Right ventricle myocardium inferior (tissue), 1 donor: ENCODE data around the gene CPNE9. TPM values are rescaled to one million over a fixed set of nuclear protein-coding genes. Genes with fewer than 3 reads are reported as not detected.
"Not testable (repeated sequence)": the region's sequence is repeated elsewhere in the genome, so short reads cannot be mapped to it uniquely, and the experiment has no call there.

Experiments
- ATAC-seq: fragments of 200-7000 bp; cut with Tn5 transposase; one replicate; pipeline ENCODE4 v1.9.1; 2020; ENCODE audit warnings: mild to moderate bottlenecking, moderate library complexity
- DNase-seq: peaks from one replicate; pipeline ENCODE4 v3.0.0; 2021; ENCODE audit errors: missing footprints
- intact Hi-C: fragments of 100-400 bp; cut with DNase I; formaldehyde crosslinking; loops from one replicate; pipeline ENCODE4 v1.11.0; 2022
- total RNA-seq: library from RNA; stranded (reverse); fragmentation: NEBNext Ultra II Directional; extraction: Animal tissue kit (Norgen Biotek cat#: 25700); gene quantifications from one replicate; pipeline ENCODE4 v1.2.1, GENCODE V29; 2021
- donor health status: DM: no; HTN: yes; CAD: no; lungs with severe emphysema.

CPNE9 gene
- total RNA-seq, 1 donor from 2014 or later: not detected

DNA sequence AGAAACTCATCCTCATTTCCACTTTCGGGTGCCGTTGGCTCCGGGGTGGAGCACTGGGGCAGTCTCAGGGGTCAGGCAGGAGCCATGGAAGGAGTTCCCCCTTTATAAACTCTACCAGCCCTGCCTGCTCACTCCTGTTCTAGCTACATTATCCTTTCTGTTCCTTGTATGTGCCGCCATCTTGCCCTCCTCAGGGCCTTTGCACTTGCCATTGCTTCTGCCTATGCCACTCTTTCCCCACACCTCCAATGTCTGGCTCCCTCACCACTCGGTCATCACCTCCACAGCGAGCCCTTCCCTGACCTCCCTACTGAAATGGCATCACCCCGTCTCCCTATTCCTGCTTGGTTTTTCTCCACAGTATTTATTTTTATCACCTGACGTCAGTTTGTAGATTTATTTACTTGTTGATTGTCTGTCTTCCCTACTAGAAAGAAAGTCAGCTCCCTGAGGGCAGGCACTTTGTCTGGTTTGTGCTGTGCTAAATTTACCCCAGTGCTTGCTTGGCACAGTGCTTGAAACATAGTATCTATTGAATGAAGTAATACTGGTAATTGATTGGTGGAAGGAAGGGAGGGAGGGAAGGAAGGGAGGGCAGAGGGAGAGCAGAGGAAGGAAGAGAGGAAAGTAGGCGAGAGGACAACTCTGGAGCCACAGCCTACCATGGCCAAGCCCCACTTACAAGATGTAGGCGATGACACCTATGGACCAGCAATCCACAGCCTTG lies 57.3 kb downstream of the CPNE9 start:
- intact Hi-C loops: no loop called here
- ATAC-seq: no peak
- no peak for DNase-seq

DNA sequence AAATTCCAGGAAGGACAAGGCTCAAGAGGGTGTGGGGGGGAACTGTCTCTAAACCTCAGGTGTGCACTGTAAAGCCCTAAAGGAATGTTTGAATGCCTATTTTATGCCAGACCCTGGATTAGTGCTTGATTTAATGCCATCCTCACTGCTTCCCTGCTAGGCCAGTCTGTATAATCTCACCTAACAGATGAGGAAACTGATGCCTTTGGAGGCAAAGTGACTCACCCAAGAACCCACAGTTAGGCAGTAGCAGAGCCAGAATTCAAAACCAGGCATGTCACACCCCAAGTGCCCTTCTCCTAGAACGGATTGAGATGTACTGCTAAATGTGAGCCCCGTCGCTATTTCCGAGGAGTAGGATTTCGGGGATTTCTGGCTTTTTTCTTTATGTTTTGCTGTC lies 58.3 kb downstream of the CPNE9 start:
- no peak for ATAC-seq
- DNase-seq: no peak
- intact Hi-C loops: no loop called here

DNA sequence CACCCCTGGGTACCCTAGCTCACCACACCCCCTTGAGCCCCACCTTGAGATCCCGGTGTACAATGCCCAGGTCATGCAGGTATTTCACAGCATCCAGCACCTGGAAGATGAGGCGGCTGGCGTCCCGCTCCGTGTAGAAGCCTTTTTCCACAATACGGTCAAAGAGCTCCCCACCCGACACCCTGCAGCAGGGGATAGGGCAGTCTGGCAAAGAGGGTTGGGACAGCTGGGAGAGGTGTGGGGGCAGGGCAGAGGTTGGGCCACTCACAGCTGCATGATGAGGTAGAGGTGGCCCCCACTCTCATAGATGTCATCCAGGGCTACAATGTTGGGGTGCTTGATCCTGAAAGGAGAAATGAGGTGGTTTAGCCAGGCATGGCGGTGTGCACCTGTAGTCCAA lies 59.2 kb downstream of the CPNE9 start:
- intact Hi-C loops: no loop called here
- DNase-seq: no peak
- ATAC-seq: no peak

DNA sequence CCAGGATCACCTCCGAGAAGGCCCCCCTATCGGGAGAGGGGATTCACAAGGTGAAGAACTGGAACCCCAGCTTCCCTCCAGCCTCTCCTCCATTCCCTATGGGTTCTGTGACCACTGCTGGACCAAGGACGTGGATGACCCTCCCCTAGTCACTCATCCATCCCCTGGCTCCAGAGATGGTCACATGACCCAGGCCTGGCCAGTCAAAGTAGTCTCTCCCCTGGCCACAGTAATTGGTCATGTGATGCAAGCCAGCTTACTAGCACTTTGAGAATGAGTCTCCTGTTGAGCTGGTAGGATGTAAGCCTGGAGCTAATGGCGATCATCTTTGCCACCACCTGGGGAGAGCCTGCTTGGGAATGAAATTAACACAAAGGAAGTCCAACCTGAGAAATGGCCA lies 62.2 kb downstream of the CPNE9 start:
- DNase-seq (peak; percentile 27), ATAC-seq (no peak)
- intact Hi-C loops: no loop called here

DNA sequence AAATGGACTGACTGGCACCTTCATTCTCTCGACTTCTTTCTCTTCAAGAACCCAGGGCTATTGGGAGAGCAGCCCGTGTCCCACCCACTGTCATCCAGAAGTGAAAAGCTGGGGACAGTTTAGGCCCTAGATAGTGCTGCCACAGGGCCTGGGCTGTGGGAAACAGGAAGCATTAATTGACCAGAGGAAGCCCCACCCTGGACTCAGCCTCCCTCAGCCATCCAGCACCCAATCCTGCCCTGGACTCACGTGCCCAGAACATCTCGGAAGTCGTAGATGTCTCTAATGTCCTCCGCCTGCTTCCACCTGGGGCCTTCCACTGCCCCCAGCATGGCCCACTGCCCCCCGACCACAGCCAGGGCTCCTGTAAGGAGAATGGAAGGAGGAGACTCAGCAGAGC lies 63.8 kb downstream of the CPNE9 start:
- ATAC-seq (no peak), DNase-seq (no peak)

DNA sequence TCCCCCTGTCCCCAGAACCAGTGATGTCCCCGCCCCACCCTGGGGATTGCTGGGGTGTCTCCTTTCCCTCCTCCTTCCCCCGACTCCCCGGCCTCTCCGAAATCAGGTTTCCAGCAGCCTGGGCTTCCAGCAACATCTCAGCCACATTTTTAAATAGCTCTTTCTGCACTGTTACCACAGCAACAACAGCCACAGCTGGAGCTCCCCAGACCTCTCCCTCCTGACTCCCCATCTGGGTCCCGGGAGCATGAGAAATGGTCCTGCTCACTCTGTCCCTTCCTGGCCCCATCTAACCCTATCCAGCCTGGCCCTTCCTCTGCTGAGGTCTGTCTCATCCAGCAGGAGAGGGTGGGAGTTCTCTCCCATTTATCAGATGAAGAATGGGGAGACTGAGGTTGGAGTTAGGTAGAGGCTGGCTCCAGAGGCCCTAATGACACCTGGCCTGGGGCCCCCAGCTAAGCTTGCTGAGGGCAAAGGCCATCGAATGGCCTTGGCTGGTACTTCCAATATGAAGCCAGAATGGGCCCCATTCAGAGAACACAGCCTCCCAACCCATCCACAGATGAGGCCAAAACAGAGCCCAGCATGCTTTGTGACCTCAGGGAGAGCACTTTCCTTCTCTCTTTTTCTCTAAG lies 64.6 kb downstream of the CPNE9 start:
- ATAC-seq: no peak
- intact Hi-C loops: no loop called here

More for the DNA sequence above, 63.8 kb downstream of the CPNE9 start:
- intact Hi-C loops: no loop called here

DNA sequence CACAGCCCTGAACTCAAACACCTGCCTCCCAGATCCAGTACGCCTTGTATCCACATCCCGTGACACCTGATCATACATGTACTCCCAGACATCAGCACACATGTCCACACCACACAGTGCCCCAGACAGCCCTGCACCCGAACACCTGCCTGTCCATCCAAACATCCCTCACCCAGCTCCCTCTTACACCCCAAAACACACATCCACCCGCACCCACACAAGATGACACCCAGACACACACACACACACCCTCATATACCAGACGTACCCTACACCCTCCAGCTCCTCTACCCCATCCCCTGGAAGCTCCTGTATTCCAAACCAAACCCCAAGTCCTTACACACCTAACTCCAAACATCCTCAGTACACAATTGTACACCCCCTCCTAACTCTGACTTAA lies 65.4 kb downstream of the CPNE9 start:
- DNase-seq (no peak), ATAC-seq (no peak)
- intact Hi-C loops: no loop called here

More for the DNA sequence above, 64.6 kb downstream of the CPNE9 start:
- DNase-seq: no peak

DNA sequence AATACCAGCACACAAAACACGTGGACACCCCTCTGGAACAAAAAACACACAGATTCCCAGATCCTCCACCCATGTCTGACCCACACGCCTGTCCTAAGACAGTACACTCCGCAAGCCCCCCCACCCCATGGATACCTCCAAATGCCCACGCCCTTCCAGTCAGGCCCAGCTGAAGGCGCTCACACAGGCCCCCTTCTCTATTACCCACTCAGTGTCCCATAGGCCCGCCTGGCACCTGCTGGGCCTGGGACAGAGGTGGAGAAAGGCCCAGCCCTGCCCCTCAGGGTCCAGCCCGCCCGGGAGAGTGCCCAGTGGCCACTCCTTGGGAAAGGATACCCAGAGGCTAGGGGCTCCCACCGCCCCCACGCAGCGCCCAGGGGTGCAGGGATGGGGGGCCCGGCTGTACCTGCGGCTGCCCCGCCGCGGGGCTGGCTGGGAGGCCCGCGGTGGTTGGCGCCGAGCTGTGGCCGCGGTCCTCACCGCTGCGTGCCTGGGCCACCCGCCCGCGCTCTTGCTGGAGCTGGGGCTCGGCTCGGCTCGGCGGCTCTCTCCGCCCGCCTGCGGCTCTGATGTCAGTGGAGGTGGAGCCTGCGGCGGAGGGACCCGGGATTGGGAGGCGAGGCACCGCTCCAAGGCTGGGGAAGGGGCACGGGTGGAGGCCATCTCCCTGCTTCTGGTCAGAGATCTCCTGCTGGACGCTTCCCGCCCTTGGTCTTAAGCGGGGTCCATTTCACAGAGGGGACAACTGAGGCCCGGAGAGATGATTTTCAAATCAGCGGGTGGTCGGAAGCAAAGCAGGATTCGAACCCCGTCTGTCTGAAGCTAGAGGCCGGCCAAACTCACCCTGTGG lies 66.0 kb downstream of the CPNE9 start, which contains the start of gene CAMK1:
TSS of gene CAMK1 (minus strand) at position 522 of the 850 bp plus-strand sequence. CDS start 2,198 bp downstream, outside the sequence.
- DNase-seq: peak; percentile 93
- peak; percentile 93 for ATAC-seq
- intact Hi-C loops: no loop called here

DNA sequence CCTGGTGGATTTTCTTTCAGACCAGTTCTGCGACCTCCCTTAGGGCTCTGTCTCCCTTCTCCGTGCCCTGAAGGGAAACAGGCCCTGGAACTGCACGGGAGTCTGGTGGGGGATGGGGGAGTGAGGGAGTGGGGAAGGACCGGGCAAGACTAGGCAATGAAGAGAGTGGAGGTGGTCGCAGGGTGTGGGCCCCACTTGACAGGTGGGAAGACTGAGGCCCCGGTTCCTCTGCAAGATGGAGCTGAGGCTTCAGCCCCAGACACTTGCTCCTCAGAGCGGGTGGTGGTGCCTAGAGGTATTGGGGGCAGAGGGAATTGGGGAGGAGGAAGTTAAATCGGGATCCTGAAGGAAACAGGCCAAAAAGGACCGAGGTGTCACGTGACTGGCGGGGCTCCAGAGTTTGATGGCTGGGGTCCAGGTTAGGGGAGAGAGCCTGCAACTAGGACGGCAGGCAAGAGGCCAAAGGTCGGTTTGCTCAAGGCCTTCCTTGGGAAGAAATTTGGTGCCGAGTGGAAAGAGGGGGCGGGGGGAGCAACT lies 66.7 kb downstream of the CPNE9 start:
- peak; percentile 93 for DNase-seq
- intact Hi-C loops: no loop called here
- ATAC-seq: peak; percentile 66

DNA sequence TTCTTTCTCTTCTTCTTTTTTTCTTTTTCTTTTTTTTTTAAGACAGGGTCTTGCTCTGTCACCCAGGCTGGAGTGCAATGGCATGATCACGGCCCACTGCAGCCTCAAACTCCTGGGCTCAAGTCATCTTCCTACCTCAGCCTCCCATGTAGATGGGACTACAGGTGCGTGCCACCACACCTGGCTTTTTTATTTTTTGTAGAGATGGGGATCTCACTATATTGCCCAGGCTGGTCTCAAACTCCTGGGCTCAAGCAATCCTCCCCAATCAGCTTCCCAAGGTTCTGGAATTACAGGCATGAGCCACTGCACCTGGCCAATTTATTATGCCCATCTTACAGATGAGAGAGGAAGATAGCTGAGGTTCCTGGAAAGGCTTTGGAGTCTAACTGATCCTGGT lies 67.4 kb downstream of the CPNE9 start:
- DNase-seq, intact Hi-C loops, ATAC-seq: not testable (repeated sequence)

DNA sequence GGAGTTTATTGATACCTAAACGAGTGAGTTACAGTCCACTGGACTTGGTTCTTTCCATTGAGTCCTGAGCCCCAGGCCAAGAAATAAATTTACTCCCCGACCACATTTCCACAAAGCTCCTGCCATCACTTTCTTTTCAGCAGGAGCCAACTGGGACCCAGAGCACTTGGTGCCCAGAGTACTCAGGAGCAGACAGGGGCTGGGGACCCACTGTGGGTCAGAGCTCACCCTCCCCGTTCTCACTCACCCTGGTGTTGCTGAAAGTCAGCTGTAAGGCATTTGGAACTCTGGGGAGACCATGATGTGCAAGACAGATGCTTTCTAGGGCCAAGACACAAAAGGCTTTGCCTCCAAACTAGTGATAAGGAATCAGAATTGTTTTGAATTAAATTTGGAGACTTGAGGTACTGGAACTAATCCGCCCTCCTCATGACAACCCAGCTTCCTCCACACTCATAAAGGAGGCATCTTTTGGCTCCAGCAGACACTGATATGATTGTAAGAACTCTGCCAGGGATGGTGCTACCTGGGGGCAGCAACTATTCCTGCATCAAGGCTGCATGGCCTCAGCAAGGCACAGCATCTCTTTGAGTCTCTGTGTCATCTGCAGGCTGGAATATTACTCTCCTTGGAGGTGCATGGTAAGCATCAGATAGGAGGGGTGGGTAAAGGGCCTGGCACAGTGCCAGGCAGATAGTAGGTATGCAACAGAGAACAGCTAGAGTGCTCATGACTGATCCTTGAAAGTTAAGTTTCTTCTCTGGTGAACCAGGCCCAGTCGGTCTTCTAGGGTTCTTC lies 73.5 kb downstream of the CPNE9 start:
- no peak for DNase-seq
- intact Hi-C loops: no loop called here
- ATAC-seq: no peak

DNA sequence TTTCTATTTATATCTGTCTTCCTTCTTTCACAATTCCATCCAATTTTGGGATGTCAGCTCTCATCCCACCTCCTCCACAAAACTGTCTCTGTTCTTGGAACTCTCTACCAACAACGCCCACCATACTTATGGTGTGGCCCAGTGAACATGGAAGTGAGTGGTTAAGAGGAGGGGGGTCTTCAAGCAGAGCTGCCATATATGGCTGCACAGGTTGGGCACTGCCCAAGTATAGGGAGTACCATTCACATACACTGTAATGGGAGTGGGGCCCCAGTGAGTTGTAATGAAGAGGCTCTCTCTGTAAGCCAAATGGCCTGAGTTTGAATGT lies 74.0 kb downstream of the CPNE9 start:
- DNase-seq: no peak
- intact Hi-C loops: no loop called here
- no peak for ATAC-seq

DNA sequence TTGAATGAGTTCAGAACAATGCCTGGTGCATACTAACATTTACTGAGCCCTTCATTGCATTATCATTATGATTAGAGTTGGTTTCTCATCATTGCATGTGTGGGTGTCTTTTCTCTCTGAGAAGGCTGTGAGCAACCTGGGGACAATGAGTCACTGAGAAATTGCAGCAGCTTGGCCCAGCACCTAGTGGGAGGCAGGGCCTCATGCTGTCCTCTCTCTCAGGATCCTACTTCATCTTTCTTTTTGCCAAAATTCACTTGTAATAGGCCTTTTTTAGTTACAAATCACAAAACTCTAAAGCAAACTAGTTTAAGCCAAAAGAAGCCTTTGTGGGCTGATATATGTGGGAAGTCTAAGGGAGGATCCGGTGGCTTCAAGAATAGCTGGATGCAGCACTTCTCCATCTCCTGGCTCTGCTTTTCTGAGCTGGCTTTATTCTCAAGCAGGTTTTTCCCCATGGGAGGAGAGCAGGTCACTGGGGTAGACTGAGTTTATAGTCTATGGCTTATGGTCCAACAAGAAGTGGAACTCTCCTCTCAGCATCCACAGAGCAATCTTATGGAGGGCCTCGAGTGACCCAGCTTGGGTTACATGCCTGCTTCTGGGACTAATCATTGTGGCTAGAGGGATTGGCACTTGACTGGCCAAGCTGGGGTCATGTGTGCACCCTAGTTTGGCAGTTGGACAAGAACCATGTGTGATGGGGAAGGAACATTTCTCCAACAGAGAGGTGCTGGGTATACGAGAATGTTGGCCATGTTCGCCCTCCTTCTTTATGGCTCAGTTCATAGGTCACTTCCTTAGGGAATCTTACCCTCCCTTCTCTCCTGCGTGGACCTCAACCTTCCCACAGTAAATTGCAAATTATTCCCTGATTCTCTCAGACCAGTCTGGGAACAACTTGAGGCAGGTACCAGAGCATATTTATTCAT lies 74.8 kb downstream of the CPNE9 start:
- intact Hi-C loops: no loop called here
- ATAC-seq (no peak), DNase-seq (no peak)

DNA sequence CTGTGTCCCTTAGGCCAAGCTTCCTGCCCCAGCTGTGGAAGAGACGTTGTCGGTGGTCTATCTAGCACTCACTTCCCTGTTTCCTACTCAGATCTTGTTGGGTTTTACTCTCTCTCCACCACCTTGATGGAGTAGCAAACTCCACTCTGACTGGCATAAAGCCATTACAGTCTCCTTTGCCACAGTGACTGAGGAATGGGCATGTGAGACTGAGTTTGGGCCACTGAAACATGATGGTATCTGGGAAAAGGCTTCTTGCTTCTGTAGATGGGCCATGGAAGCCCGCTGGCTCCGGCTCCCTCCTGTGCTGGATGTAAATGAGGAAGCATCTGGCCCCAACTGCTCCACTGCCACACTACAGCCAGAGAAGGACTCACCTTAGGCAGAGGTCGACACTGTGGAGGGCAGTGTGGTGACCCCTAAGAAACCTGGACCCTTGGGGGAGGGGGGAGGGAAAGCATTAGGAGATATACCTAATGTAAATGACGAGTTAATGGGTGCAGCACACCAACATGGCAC lies 75.5 kb downstream of the CPNE9 start:
- ATAC-seq (no peak), DNase-seq (no peak)
- intact Hi-C loops: no loop called here
